Activated CD8-positive, alpha-beta T cell treated with anti-CD3 and anti-CD28 coated beads, Interleukin-2, amount 10 ng/mL, durations not matched to agents 7 days and 5 days (primary cell): ENCODE data around the gene CCDC85C. TPM values are rescaled to one million over a fixed set of nuclear protein-coding genes. Genes with fewer than 3 reads are reported as not detected.

ENCODE experiments used
- ATAC-seq: fragments of 150-1000 bp; cut with Tn5 transposase; one replicate; pipeline ENCODE4 v1.10.0; 2021; ENCODE audit warnings: moderate library complexity
- CTCF ChIA-PET: fragments of 350-600 bp; sonication (Branson Sonifier 250); formaldehyde crosslinking; loops from one replicate; lab custom pipeline; 2021; ENCODE audit warnings: antibody characterized with exemption; lab: Charles Lee
- POLR2A ChIA-PET: fragments of 350-600 bp; sonication (Branson Sonifier 250); formaldehyde crosslinking; loops from one replicate; lab custom pipeline; 2021; ENCODE audit warnings: antibody characterized with exemption; lab: Charles Lee
- DNase-seq: peaks from one replicate; pipeline ENCODE4 v3.0.0-alpha.2; 2020
- H3K27ac Mint-ChIP-seq: one replicate; pipeline ENCODE4 v1.8.0; 2021; ENCODE audit warnings: mild to moderate bottlenecking, mixed read lengths
- H3K27me3 Mint-ChIP-seq: one replicate; pipeline ENCODE4 v1.8.0; 2021; ENCODE audit warnings: low read depth, mixed read lengths
- H3K36me3 Mint-ChIP-seq: one replicate; pipeline ENCODE4 v1.8.0; 2021; ENCODE audit warnings: low read depth, mixed read lengths
- H3K4me1 Mint-ChIP-seq: one replicate; pipeline ENCODE4 v1.8.0; 2021; ENCODE audit warnings: low read depth, mixed read lengths
- H3K4me3 Mint-ChIP-seq: one replicate; pipeline ENCODE4 v1.8.0; 2021; ENCODE audit warnings: mild to moderate bottlenecking, mixed read lengths
- H3K9me3 Mint-ChIP-seq: one replicate; pipeline ENCODE4 v1.8.0; 2022; ENCODE audit warnings: mixed read lengths; ENCODE audit not compliant: insufficient read depth
- total RNA-seq, 2 experiments: library from RNA; stranded (reverse); gene quantifications; one replicate each; pipeline ENCODE4 v1.2.3, GENCODE V29; 2021

Gene CCDC85C
- total RNA-seq, 2 experiments from 2014 or later, result 7.5 to 8.9 TPM

- H3K4me1 Mint-ChIP-seq, result no peaks in the 10 kb centered on the region
- ATAC-seq, result no peak
- POLR2A ChIA-PET, result no interaction called here
- H3K27me3 Mint-ChIP-seq, result no peaks in the 10 kb centered on the region
- H3K27ac Mint-ChIP-seq, result no peak overlapping the region
- H3K36me3 Mint-ChIP-seq, result no peaks in the 10 kb centered on the region
- H3K4me3 Mint-ChIP-seq, result no peak overlapping the region
- no peak for DNase-seq
- no peaks in the 10 kb centered on the region for H3K9me3 Mint-ChIP-seq
- CTCF ChIA-PET, result no interaction called here
These were observed 39.6 kb downstream of the CCDC85C start for GRCh38 chr14:99564256-99564925.

DNA sequence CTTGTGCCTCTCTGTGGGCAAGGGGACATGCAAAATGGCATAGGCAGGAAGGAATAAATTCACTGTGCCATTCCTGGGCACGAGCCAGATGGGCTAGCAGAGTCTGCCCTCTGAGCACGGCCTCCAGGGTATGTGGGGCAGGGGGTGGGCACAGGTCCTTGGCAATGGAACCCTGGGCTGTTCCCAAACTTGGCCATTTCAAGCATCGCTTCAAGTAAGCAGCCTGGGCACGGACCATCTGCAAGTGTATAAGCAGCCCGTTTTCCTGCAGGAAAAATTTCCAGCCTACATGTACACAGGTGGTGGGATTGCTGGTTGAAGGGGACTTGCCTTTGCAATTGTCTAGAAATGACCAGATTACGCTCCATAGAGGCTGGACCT, 40.3 kb downstream of the CCDC85C start:
- DNase-seq (no peak), ATAC-seq (no peak)
- H3K9me3 Mint-ChIP-seq, result no peaks in the 10 kb centered on the region
- ChIA-PET CTCF (no interaction called here), POLR2A (no interaction called here)
- H3K27ac Mint-ChIP-seq, result no peak overlapping the region
- H3K27me3 Mint-ChIP-seq, result no peaks in the 10 kb centered on the region
- H3K36me3 Mint-ChIP-seq, result no peaks in the 10 kb centered on the region
- no peak overlapping the region for H3K4me3 Mint-ChIP-seq
- no peaks in the 10 kb centered on the region for H3K4me1 Mint-ChIP-seq

DNA sequence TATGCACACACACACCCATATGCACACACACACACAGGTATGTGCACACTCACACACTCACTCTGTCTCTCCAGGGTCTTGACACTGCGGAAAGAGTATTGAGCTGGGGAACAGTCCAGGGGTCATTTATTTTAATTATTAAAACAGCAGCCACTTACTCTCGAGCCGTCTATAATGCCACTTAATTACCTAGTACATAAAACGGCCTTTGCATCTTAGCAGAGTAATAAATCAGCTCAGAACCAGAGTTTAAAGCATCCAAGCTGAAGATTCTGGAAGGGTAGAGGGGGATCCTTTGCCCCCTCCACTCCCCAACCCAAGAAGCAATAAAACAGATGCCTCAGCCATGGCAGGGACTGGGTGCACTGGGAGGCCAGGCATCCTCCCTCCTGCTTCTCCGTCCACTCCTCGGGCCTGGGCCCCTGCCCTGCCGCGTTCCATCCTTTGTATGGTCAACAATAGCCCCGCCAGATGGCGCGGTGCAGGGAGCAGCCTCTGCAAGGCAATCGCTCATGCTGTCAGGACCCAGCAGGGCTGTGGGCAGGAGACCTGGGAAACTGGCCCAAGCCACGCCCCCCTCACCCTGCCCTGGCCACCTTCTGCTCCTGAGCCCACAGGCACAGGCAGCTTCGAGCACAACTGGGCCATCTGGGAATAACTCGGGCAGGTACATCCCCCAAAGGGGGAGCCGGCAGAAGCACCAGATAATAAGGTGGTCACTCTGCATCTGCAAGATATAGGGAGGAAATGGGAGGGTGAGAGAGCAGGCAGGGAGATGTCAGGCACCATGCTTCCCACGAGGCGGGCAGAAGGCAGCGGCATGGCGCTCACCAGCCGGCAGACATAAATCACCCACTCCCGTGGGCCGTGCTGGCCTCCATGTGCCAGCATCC, 40.9 kb downstream of the CCDC85C start:
- H3K27me3 Mint-ChIP-seq, result no peaks in the 10 kb centered on the region
- ChIA-PET CTCF (no interaction called here), POLR2A (interaction anchor here (0.8 kb wide), 1 partner anchor 38 kb away, joined by 3 read pairs; no protein-coding TSS in a partner anchor)
- no peak for DNase-seq
- no peaks in the 10 kb centered on the region for H3K9me3 Mint-ChIP-seq
- H3K27ac Mint-ChIP-seq, result no peak overlapping the region
- H3K4me1 Mint-ChIP-seq, result no peaks in the 10 kb centered on the region
- no peaks in the 10 kb centered on the region for H3K36me3 Mint-ChIP-seq
- no peak for ATAC-seq
- H3K4me3 Mint-ChIP-seq, result no peak overlapping the region

DNA sequence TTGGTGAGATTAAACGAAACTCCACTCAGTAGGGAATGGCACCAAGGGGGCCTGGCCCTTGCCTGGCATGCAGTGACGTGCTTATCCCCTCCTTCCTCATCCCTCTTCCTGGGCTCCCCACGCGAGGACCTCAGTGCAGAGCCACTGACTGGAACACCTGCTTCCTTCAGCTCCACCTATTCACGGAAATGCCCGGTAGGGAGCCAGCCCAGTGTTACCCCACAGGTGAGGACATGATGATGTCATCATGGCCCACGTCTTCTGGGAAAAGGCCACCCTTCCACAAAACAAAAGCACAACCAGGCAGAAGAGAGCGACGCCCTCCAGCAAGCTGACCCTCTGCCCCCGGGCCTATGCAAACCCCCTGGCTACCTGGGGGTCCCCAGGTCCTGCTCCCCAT, 42.1 kb downstream of the CCDC85C start:
- POLR2A ChIA-PET, result no interaction called here
- H3K4me3 Mint-ChIP-seq, result no peak overlapping the region
- H3K27me3 Mint-ChIP-seq, result no peaks in the 10 kb centered on the region
- CTCF ChIA-PET, result no interaction called here
- H3K4me1 Mint-ChIP-seq, result no peaks in the 10 kb centered on the region
- H3K27ac Mint-ChIP-seq, result no peak overlapping the region
- ATAC-seq, result no peak
- DNase-seq, result no peak
- H3K36me3 Mint-ChIP-seq, result no peaks in the 10 kb centered on the region
- no peaks in the 10 kb centered on the region for H3K9me3 Mint-ChIP-seq

DNA sequence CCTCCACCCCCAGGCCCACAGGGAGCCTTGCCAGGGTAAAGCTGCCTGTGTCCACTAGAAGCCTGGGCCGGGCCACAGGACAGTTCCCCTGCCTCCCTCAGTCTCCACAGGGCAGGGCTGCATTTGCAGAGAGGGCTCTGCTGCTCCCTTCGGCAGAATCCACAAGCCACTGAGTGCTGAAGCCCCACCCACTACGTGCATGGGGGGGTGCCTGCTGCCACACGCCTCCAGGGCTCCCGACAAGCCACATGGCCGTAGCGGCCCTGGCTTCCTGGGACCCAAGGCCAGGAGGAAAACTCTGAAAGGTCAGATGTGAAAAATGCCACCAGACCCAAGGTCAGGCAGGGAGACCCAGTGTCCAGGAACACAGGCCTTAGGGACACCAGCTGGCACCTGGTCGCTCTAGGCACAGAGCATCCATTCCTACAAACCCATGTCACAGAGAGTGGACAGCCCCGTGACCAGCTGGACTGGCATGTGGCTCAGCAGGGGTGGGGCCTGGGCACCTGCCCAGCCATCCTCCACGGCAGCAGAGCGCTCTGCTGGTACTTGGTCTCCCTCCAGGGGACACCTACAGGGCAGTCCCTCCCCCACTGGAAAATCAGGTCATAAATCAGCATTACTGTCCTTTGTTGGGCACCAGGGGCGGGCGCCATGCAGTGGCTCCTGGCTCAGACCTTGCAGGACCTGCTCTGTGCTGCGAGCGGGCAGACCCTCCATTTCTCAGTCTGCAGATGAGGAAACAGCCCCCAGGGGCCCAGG, 42.9 kb downstream of the CCDC85C start:
- Mint-ChIP-seq H3K4me3 (no peak overlapping the region), H3K27ac (no peak overlapping the region), H3K36me3 (no peaks in the 10 kb centered on the region), H3K27me3 (no peaks in the 10 kb centered on the region), H3K9me3 (no peaks in the 10 kb centered on the region), H3K4me1 (no peaks in the 10 kb centered on the region)
- no peak for ATAC-seq
- CTCF ChIA-PET, result no interaction called here
- POLR2A ChIA-PET, result no interaction called here
- no peak for DNase-seq

- Mint-ChIP-seq H3K36me3 (no peaks in the 10 kb centered on the region), H3K4me1 (no peaks in the 10 kb centered on the region), H3K27ac (no peak overlapping the region), H3K9me3 (no peaks in the 10 kb centered on the region), H3K4me3 (no peak overlapping the region), H3K27me3 (no peaks in the 10 kb centered on the region)
- CTCF ChIA-PET, result no interaction called here
- ATAC-seq (no peak), DNase-seq (no peak)
- POLR2A ChIA-PET, result no interaction called here
These were observed 43.6 kb downstream of the CCDC85C start for GRCh38 chr14:99560403-99560802.

DNA sequence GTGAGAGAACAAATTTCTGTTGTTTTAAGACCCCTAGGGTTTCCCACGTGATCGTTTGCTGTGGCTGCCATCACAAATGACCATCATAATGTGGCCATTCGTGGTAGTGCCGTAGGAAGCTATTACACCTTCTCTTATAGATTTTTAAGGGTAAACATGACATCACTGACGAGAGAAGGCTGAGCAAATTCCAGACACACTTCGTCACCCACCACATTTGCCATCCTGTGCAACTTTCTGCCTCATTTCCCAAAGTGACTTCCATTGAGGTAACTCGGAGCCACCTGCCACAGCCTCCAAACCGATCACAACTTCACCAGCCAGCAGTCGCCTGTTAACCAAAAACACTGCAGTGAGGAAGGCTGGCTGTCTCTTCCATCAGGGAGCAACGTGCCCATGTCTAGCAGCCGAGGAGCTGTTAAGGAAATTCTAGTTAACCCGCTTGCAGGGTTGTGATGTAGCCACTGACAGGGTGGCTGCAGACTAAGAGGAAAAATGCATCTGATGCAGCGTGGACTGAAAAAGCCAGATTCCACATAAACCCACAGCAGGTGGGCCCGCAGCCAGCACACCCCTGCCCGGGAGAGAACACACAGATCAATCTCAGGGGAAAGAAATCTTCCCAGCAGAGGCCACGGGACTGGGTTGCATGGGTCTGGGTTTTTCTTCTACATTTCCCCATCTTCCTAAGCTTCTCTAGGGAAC, 44.6 kb downstream of the CCDC85C start:
- no peaks in the 10 kb centered on the region for H3K9me3 Mint-ChIP-seq

GRCh38 chr14:99556134-99556791, 47.7 kb downstream of the CCDC85C start:
- ChIA-PET POLR2A (no interaction called here), CTCF (no interaction called here)
- no peak for DNase-seq
- no peaks in the 10 kb centered on the region for H3K27me3 Mint-ChIP-seq
- no peaks in the 10 kb centered on the region for H3K4me1 Mint-ChIP-seq
- no peaks in the 10 kb centered on the region for H3K36me3 Mint-ChIP-seq
- ATAC-seq, result no peak
- no peaks in the 10 kb centered on the region for H3K9me3 Mint-ChIP-seq
- H3K27ac Mint-ChIP-seq, result no peak overlapping the region
- no peak overlapping the region for H3K4me3 Mint-ChIP-seq

More for the DNA sequence above, 44.6 kb downstream of the CCDC85C start:
- ChIA-PET POLR2A (no interaction called here), CTCF (no interaction called here)
- DNase-seq (no peak), ATAC-seq (no peak)
- H3K4me1 Mint-ChIP-seq, result no peaks in the 10 kb centered on the region
- no peak overlapping the region for H3K27ac Mint-ChIP-seq
- no peak overlapping the region for H3K4me3 Mint-ChIP-seq
- H3K36me3 Mint-ChIP-seq, result no peaks in the 10 kb centered on the region
- H3K27me3 Mint-ChIP-seq, result no peaks in the 10 kb centered on the region

- ATAC-seq (no peak), DNase-seq (no peak)
- H3K4me1 Mint-ChIP-seq, result no peaks in the 10 kb centered on the region
- H3K27ac Mint-ChIP-seq, result no peak overlapping the region
- H3K9me3 Mint-ChIP-seq, result no peaks in the 10 kb centered on the region
- H3K27me3 Mint-ChIP-seq, result no peaks in the 10 kb centered on the region
- no peak overlapping the region for H3K4me3 Mint-ChIP-seq
- H3K36me3 Mint-ChIP-seq, result no peaks in the 10 kb centered on the region
- ChIA-PET POLR2A (no interaction called here), CTCF (no interaction called here)
These were observed 49.1 kb downstream of the CCDC85C start for GRCh38 chr14:99554757-99555531.

- H3K27me3 Mint-ChIP-seq, result no peaks in the 10 kb centered on the region
- POLR2A ChIA-PET, result no interaction called here
- CTCF ChIA-PET, result no interaction called here
These were observed 49.8 kb downstream of the CCDC85C start for GRCh38 chr14:99554184-99554583.

More at GRCh38 chr14:99554184-99554583, 49.8 kb downstream of the CCDC85C start:
- no peak for DNase-seq
- Mint-ChIP-seq H3K4me1 (no peaks in the 10 kb centered on the region), H3K36me3 (no peaks in the 10 kb centered on the region), H3K4me3 (no peak overlapping the region), H3K9me3 (no peaks in the 10 kb centered on the region), H3K27ac (no peak overlapping the region)
- ATAC-seq, result no peak
